KG1 (cell line): ENCODE results near the gene KDM5A.
"Not testable (repeated sequence)": the region's sequence is repeated elsewhere in the genome, so short reads cannot be mapped to it uniquely, and the experiment has no call there.

ENCODE experiments used
- DNase-seq: peaks from one replicate; lab custom pipeline; 2025; lab: John Stamatoyannopoulos, UW

Gene KDM5A

DNA sequence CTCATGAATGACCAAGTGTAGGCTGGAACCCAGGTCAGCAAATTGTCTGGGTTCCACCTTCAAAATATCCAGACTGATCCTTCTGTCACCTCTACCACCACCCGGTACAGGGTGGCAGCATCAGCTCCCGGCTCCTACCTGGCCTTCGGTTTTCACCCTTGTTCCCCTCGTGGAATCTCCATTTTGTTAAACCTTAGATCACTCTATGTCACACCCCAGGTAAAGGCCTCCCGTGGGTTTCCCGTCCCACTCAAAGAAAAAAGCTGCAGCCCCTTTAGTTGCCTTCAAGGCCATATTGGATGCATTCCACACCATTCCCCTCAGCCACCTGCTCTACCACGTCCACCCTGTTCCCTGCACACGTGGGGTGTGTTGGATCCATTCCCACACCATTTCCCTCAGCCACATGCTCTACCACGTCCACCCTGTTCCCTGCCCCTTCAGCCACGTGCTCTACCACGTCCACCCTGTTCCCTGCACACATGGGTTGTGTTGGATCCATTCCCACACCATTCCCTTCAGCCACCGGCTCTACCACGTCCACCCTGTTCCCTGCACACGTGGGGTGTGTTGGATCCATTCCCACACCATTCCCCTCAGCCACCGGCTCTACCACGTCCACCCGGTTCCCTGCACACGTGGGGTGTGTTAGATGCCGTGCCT, 150.3 kb downstream of the KDM5A start:
- no peak for DNase-seq

GRCh38 chr12:238116-238515, 151.0 kb downstream of the KDM5A start:
- DNase-seq: no peak

DNA sequence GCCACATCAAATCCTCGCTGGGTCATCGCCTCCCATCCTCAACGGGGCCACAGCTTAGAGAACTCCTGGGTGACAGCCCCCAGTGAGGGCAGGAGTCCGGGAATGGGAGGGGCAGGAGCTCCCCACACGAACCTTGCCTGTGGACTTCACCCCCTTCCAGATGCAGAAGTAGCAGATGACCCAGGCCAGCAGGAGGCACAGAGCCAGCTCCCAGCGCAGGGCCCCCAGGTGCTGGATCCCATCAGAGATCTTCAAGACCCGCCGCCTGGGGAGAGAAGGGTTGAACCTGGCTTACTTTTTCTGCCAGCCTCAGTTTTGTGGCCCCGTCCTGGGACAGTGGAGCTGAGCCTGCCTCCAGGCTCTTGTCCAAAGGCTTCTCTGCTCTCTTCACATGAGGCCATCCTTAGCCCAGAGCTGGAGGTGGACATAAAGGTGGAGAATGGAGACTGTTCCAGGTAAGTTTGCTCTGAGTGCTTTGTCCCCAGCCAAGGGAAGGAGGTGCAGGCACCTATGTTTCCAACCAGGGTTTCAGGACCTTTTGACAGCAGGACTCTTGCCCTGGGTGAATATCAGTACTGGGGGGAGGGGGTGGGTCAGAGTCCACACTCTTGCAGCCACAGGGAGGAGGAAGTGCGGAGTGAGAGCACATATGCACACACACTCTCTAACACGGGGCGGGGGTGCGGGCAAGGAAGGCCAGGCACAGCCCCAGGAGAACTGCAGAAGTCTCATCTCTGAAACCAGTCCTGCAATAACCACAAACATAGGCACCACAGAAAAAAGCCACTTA, 151.9 kb downstream of the KDM5A start:
- no peak for DNase-seq

DNA sequence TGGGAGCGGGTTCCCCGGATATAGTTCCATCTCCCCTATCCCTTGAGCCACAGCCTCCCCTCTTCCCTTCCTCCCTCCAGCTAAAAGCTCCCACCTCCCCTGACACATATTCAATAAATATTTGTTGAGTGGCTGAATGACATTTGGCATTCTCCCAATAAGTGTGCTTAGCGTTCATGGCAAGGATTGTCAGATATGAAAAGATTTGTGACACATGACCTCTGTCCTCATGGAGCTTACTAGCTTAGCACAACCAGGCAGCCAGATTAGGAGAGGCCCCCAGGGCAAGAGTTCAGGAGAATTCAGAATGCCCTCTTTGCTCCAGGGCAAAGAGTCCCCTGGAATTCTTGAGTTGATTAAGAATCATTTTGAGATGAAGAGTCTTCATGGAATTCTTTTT, 152.7 kb downstream of the KDM5A start:
- no peak for DNase-seq

DNA sequence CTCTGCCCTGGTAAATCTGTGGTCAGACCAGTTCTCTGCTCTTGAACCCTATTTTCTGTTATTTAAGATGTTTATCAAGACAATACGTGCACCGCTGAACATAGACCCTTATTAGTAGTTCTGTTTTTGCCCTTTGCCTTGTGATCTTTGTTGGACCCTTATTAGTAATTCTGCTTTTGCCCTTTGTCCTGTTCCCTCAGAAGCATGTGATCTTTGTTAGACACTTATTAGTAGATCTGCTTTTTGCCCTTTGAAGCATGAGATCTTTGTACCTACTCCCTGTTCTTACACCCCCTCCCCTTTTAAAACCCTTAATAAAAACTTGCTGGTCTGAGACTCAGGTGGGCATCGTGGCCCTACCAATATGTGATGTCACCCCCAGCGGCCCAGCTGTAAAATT, 153.2 kb downstream of the KDM5A start:
- not testable (repeated sequence) for DNase-seq

DNA sequence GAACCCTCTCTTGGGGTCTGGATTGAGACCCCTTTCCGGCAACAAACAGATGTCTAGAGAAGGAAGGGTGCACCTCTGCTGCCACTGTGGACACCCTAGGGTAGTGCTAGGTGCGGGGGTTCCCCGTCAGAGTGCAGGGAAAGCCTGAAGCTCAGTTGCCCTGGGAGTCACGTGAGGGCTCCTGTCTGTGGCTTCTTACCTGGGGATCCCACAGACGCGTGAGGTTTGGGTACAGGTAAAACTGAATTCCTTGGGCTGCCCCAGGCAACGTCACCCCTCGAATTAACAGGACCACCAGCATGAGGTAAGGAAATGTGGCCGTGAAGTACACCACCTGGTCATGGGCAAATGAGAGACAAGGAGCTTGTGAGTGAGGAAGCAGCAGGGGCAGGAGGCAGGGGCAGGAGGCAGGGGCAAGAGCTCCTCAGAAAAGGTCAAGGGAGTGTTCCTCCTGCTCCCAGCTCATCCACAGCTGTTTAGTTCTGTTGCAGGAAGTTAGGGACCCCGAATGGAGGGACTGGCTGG, 154.2 kb downstream of the KDM5A start:
- no peak for DNase-seq

DNA sequence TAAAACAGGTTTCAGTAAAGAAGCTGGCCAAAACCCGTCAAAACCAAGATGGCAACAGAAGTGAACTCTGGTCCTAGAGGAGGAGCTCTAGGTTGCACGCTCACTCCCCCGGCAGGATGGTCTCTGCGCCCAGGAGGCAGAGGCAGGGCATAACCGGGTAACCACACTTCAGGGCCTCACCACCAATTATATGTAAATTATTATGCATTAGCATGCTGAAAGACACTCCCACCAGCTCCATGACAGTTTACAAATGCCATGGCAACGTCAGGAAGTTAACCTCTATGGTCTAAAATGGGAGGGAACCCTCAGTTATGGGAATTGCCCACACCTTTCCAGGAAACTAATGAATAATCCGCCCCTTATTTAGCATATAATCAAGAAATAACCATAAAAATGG, 155.1 kb downstream of the KDM5A start:
- no peak for DNase-seq

GRCh38 chr12:233615-233968, 155.5 kb downstream of the KDM5A start:
- no peak for DNase-seq

DNA sequence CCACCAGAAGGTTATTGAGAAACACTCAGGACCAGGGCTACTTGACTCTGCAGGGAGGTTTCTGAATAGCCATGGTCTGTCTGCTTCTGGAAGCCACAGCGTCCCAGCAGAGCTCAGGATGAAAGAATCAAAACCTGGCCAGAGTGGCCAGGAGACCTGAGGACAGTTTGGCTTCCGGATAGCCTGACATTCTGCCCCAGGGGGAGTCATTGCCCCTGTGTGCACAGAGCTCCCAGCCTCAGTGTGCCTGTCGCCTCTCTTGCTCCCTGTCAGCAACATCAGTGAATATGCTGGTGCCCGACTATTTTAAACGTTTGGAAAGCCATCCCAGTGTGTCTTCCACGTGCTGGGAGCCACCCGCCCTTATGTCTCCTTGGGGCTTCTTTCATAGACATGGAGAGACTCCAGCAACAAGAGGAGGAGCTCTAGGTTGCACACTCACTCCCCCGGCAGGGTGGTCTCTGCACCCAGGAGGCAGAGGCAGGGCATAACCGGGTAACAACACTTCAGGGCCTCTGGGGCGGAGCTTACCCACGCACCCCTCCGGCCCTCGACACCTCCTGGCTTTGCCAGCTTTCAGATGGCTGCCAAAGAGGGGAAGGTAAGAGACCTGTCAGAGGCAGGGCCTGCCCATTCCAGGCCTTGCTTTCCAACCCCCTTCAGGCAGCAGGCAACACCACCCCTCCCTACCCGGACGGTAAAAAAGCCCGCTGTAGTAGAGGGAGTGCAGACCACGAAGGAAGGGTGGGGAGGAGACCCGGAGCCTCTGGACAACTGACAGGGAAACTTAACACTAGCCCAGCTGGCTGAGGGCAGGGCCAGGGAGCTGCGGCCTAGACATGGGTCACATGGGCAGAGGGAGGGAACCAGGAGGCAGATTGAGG, 156.1 kb downstream of the KDM5A start:
- DNase-seq: no peak

- DNase-seq: no peak
These were observed 158.0 kb downstream of the KDM5A start for GRCh38 chr12:230925-231671.
